Brain microvascular endothelial cell (primary cell): ENCODE data around the gene FYB1.

Source experiments
- DNase-seq: peaks from one replicate; pipeline ENCODE4 v3.0.0-alpha.2; 2020
- H3K27ac ChIP-seq: fragments of 250-450 bp; sonication (Bioruptor Pico); 2 replicates; pipeline ENCODE4 v1.5.1; 2020; ENCODE audit warnings: mild to moderate bottlenecking, moderate library complexity
- H3K27me3 ChIP-seq: fragments of 250-450 bp; sonication (Bioruptor Pico); replicated peaks from 2 replicates; pipeline ENCODE4 v1.5.1; 2020; ENCODE audit warnings: mild to moderate bottlenecking
- H3K36me3 ChIP-seq: fragments of 250-450 bp; sonication (Bioruptor Pico); replicated peaks from 2 replicates; pipeline ENCODE4 v1.5.1; 2020; ENCODE audit warnings: mild to moderate bottlenecking
- H3K4me3 ChIP-seq: 2 replicates; pipeline ENCODE4 v1.5.1; 2011; ENCODE audit warnings: low read depth, mild to moderate bottlenecking, control low read depth, low read length, moderate library complexity
- in situ Hi-C: cut with HindIII; loops from 2 replicates; pipeline ENCODE4 v1.10.0; 2017; ENCODE audit warnings: low sequenced_read_pairs, low pct_ligation_motif_present
- TF ChIP-seq, protein P1 (sequence below): IDR thresholded peaks from 2 replicates; pipeline ENCODE4 v1.5.1; 2011; ENCODE audit warnings: low read depth, mild to moderate bottlenecking, moderate library complexity, low read length, control low read depth, inconsistent platforms; ENCODE audit errors: missing control alignments

Gene FYB1

DNA sequence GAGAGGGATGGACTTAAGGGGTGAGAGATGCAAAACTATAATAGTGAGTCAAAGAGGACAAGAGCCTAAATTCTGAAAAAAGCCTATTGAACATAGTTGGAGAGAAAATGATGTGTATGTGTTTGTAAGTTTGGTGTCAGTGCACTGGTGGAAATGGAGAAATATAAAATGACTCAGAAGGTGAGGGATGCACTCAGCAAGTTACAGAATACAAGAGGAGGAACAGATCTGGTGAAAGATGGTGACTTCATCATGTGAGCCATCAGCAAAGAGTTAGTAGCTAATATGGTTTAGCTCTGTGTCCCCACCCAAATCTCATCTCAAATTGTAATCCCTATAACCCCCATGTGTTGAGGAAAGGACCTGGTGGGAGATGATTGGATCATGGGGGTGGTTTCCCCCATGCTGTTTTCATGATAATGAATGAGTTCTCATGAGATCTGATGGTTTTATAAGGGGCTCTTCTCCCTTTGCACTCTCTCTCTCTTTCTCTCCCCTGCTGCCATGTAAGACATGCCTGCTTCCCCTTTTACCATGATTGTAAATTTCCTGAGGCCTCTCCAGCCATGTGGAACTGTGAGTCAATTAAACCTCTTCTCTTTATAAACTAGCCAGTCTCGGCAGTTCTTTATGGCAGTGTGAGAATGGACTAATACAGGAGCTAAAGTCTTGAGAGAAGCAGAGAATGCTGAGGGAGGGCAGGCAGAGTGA, 30.4 kb upstream of the FYB1 start:
- TF ChIP-seq, protein P1, sequence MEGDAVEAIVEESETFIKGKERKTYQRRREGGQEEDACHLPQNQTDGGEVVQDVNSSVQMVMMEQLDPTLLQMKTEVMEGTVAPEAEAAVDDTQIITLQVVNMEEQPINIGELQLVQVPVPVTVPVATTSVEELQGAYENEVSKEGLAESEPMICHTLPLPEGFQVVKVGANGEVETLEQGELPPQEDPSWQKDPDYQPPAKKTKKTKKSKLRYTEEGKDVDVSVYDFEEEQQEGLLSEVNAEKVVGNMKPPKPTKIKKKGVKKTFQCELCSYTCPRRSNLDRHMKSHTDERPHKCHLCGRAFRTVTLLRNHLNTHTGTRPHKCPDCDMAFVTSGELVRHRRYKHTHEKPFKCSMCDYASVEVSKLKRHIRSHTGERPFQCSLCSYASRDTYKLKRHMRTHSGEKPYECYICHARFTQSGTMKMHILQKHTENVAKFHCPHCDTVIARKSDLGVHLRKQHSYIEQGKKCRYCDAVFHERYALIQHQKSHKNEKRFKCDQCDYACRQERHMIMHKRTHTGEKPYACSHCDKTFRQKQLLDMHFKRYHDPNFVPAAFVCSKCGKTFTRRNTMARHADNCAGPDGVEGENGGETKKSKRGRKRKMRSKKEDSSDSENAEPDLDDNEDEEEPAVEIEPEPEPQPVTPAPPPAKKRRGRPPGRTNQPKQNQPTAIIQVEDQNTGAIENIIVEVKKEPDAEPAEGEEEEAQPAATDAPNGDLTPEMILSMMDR: no peak
- no peak for DNase-seq

DNA sequence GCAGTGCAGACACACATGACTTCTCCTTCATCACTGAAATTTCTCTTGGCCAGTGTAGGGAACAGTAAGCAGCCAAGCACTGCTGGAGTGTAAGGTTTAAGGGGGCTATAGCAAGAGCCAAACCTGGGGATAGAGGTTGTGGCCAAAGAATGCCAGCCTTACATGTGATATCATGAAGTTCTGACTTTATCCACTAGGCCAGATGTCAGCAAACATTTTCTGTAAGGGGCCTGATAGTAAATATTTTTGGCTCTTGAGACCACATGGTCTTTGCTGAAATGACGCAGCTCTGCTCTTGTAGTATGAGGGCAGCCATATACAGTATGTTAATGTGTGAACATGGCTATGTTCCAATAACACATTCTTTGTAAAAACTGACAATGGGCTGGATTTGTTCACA, 29.7 kb upstream of the FYB1 start:
- TF ChIP-seq, protein P1: no peak
- in situ Hi-C loops: no loop called here
- no peaks in the 10 kb centered on the region for H3K27me3 ChIP-seq
- no peak overlapping the region for H3K4me3 ChIP-seq
- H3K36me3 ChIP-seq: no peaks in the 10 kb centered on the region
- no peak for DNase-seq
- H3K27ac ChIP-seq: no peak overlapping the region

More for the DNA sequence above, 30.4 kb upstream of the FYB1 start:
- Histone ChIP-seq H3K27ac (no peak overlapping the region), H3K36me3 (no peaks in the 10 kb centered on the region), H3K4me3 (no peak overlapping the region), H3K27me3 (no peaks in the 10 kb centered on the region)
- in situ Hi-C loops: no loop called here

DNA sequence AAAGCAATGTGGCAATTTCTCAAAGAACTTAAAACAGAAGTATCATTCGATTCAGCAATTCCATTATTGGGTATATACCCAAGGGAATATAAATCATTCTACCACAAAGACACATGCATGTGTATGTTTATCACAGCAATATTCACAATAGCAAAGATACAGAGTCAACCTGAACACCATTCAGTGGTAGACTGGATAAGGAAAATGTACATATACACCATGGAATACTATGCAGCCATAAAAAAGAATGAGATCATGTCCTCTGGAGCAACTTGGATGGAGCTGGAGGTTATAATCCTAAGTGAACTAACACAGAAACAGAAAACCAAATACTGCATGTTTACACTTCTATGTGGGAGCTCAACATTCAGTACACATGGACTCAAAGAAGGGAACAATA, 21.4 kb upstream of the FYB1 start:
- Histone ChIP-seq H3K27me3 (no peaks in the 10 kb centered on the region), H3K4me3 (no peak overlapping the region), H3K36me3 (no peaks in the 10 kb centered on the region), H3K27ac (no peak overlapping the region)
- DNase-seq: no peak
- TF ChIP-seq, protein P1: no peak
- in situ Hi-C loops: no loop called here

DNA sequence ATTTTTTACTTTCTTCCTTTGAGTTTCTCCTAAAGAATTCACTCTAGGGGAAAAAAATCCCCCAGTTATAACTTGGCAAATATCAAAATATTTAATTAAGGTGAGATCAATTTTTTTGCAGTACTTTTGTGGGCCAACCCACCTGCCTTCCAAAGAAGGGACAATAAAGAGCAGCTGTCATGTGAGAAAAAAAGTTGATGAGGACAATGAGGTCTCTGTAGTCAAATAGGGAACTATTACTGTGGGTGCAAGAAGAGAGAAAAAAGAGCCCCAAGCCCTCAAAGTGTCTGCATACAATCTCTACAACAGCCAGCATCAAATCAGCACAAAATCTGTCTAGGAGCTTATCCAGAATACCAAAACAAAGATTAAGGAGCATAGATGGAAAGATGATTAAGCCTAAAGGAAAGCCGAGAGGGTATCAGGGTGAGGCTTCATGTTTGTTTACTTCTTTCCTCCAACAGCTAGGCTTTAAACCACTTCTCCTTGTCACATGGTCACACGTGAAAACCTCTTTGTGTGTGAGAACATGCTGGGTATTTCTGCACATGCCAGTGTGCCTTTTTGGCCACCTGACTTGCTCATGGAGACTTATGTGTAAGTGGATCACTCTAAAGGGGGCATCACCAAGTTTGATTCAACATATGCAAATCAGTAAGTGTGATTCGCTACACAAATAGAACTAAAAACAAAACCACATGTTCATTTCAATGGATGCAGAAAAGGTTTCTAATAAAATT, 19.2 kb upstream of the FYB1 start:
- TF ChIP-seq, protein P1: no peak
- Histone ChIP-seq H3K27me3 (no peaks in the 10 kb centered on the region), H3K4me3 (no peak overlapping the region), H3K27ac (no peak overlapping the region), H3K36me3 (no peaks in the 10 kb centered on the region)
- in situ Hi-C loops: no loop called here
- no peak for DNase-seq

DNA sequence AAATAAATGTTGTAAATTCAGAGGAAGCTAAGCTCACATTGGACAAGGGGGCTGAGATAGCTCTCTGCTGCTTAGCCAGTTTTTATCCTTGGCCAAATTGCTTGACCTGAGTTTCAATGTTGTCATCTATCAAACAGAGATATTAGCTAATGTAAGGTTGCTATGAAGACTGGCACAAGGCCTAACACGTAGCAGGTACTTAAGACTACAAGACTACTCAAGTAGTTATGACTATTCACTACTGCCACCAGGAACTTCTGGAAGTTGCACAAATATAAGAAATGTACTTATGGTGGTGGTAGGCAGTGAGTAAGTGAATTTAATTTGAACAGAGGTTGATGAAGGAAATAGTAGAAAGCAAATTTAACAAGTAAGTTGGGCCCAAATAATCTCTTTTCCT, 17.4 kb upstream of the FYB1 start:
- Histone ChIP-seq H3K36me3 (no peaks in the 10 kb centered on the region), H3K27ac (no peak overlapping the region), H3K27me3 (no peaks in the 10 kb centered on the region), H3K4me3 (no peak overlapping the region)
- in situ Hi-C loops: no loop called here
- TF ChIP-seq, protein P1: no peak
- no peak for DNase-seq
